Measurements from ENCODE around the gene AKAP13. TPM values are rescaled to one million over a fixed set of nuclear protein-coding genes. Genes with fewer than 3 reads are reported as not detected.

The AKAP13 gene
- total RNA-seq, 4 donors from 2014 or later = 189 to 405 (median 244) TPM

GRCh38 chr15:85421116-85421925, 40.9 kb downstream of the AKAP13 start:
- no peaks in the 10 kb centered on the region for H3K9me3 ChIP-seq
- TF ChIP-seq CTCF (IDR thresholded peaks at IDR 0.05) (no peak), POLR2A (IDR thresholded peaks at IDR 0.05) (no peak)
- 87 to 90% methylated on average over 10 of the region's 10 CpGs for WGBS, 2 donors
- H3K4me3 ChIP-seq (replicated peaks in 1 of 3) = no peak overlapping the region
- peaks cover 12 to 51% of the 10 kb centered on the region in 2 donors for H3K4me1 ChIP-seq
- no peaks in the 10 kb centered on the region for H3K36me3 ChIP-seq
- H3K27me3 ChIP-seq = no peaks in the 10 kb centered on the region
- H3K27ac ChIP-seq = no peak overlapping the region
- intact Hi-C loops (cut with DNase I) = no loop called here
- DNase-seq = no peak

DNA sequence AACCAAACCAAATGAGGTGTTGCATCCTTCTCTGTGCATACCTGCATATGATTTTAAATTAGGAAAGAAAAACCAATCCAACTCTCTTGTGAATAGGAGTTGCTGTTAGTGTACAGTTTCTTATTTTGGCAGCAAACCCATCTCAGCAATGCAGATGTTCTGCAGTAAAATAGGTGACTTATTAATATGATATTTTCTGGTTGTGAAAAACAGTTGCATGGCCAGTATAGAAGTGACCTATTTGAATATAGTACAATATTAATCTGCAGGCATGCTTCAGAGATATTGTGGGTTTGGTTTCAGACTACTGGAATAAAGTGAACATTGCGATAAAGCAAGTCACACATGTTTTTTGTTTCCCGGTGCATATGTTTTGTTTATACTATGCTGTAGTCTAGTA, 42.2 kb downstream of the AKAP13 start:
- Histone ChIP-seq H3K4me3 (replicated peaks in 1 of 3) (no peak overlapping the region), H3K9me3 (no peaks in the 10 kb centered on the region), H3K36me3 (no peaks in the 10 kb centered on the region), H3K27ac (no peak overlapping the region), H3K4me1 (peaks cover 10 to 50% of the 10 kb centered on the region in 2 donors), H3K27me3 (no peaks in the 10 kb centered on the region)
- intact Hi-C loops (cut with DNase I) = no loop called here
- no peak for DNase-seq
- TF ChIP-seq POLR2A (IDR thresholded peaks at IDR 0.05) (no peak), CTCF (IDR thresholded peaks at IDR 0.05) (no peak)
- 96 to 97% methylated on average over 2 of the region's 2 CpGs for WGBS, 2 donors

- Histone ChIP-seq H3K27ac (no peak overlapping the region), H3K4me1 (peaks cover 10 to 53% of the 10 kb centered on the region in 2 donors), H3K27me3 (no peaks in the 10 kb centered on the region), H3K36me3 (no peaks in the 10 kb centered on the region), H3K9me3 (no peaks in the 10 kb centered on the region), H3K4me3 (replicated peaks in 1 of 3) (no peak overlapping the region)
- intact Hi-C loops (cut with DNase I) = no loop called here
- DNase-seq = no peak
- no peak for TF ChIP-seq POLR2A (IDR thresholded peaks at IDR 0.05)
Measured at GRCh38 chr15:85423256-85423655, 42.9 kb downstream of the AKAP13 start.

- Histone ChIP-seq H3K27ac (no peak overlapping the region), H3K36me3 (no peaks in the 10 kb centered on the region), H3K4me3 (replicated peaks in 1 of 3) (no peak overlapping the region), H3K27me3 (no peaks in the 10 kb centered on the region), H3K4me1 (peaks cover 10 to 54% of the 10 kb centered on the region in 2 donors), H3K9me3 (no peaks in the 10 kb centered on the region)
- intact Hi-C loops (cut with DNase I) = no loop called here
- 93 to 100% methylated on average over 1 of the region's 1 CpG for WGBS, 2 donors
- DNase-seq = no peak
- TF ChIP-seq POLR2A (IDR thresholded peaks at IDR 0.05) (no peak), CTCF (IDR thresholded peaks at IDR 0.05) (no peak)
Measured at GRCh38 chr15:85424154-85424553, 43.8 kb downstream of the AKAP13 start.

DNA sequence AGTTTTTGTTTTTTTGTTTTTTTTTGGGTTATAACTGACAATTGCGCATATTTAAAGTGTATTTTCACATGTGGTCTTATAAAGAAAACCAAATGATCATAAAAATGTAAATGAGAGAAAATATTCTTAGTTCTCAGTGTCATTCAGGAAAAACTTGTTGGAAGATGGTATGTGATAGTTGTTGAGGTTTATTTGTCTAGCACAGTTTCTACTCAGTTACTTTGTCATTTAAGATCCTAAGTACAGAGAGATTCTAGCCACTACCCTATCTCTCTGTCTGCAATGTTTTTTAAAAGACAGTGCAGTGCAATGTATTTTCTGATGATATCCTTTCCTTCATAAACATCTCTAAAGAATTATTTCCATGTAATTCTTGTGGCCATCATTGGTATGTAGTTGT, 46.1 kb downstream of the AKAP13 start:
- H3K4me1 ChIP-seq = peaks cover 10 to 47% of the 10 kb centered on the region in 2 donors
- no peak overlapping the region for H3K27ac ChIP-seq
- no peak for DNase-seq
- H3K9me3 ChIP-seq = no peaks in the 10 kb centered on the region
- TF ChIP-seq CTCF (IDR thresholded peaks at IDR 0.05) (no peak), POLR2A (IDR thresholded peaks at IDR 0.05) (no peak)
- no peak overlapping the region for H3K4me3 ChIP-seq (replicated peaks in 1 of 3)
- intact Hi-C loops (cut with DNase I) = no loop called here
- H3K36me3 ChIP-seq = no peaks in the 10 kb centered on the region
- WGBS, 2 donors = 96 to 97% methylated on average over 1 of the region's 1 CpG
- H3K27me3 ChIP-seq = no peaks in the 10 kb centered on the region
